HCT116 (cell line): ENCODE results near the gene CCDC39. TPM values are rescaled to one million over a fixed set of nuclear protein-coding genes. Genes with fewer than 3 reads are reported as not detected.

Experiments
- ATAC-seq: fragments of 200-7000 bp; cut with Tn5 transposase; 2 replicates; pipeline ENCODE4 v1.9.1; 2020; ENCODE audit warnings: mild to moderate bottlenecking, moderate library complexity
- BruUV-seq: library from RNA; stranded (reverse); fragments of 400-500 nt; replicated peaks from 2 replicates; lab custom pipeline; 2021; lab: Mats Ljungman, UMichigan
- CTCF ChIA-PET: fragments of 300-600 bp; sonication (Branson Sonifier 250); formaldehyde crosslinking; loops from one replicate; lab custom pipeline; 2021; ENCODE audit warnings: antibody characterized with exemption; lab: Charles Lee
- POLR2A ChIA-PET: fragments of 300-600, 350-600 bp; sonication (Branson Sonifier 250); formaldehyde crosslinking; loops from one replicate; lab custom pipeline; 2021; ENCODE audit warnings: antibody characterized with exemption; lab: Charles Lee
- RAD21 ChIA-PET, 2 experiments: fragments of 300-600 bp; sonication (Branson Sonifier 250); formaldehyde crosslinking; loops; one replicate each; lab custom pipeline; 2023; ENCODE audit warnings: low total read pairs in 2 of 2; ENCODE audit not compliant: uncharacterized antibody in 2 of 2, unreplicated experiment in 2 of 2, low non-redundant PET in 1 of 2; lab: Charles Lee
- DNase-seq: peaks from one replicate; pipeline ENCODE4 v3.0.0-alpha.2; 2010; ENCODE audit warnings: low read depth, low spot score
- H2AFZ ChIP-seq: fragments of 200-600 bp; shearing (Covaris generic), sonication (generic); 2 replicates; pipeline ENCODE4 v1.6.1; 2017; ENCODE audit warnings: low read depth, mixed run types, mixed read lengths, antibody characterized with exemption, low read length; ENCODE audit not compliant: poor library complexity, severe bottlenecking
- H3K27ac ChIP-seq: 2 replicates; pipeline ENCODE4 v1.5.1; 2012; ENCODE audit warnings: low read depth, low read length
- H3K27me3 ChIP-seq: fragments of 200-600 bp; sonication (generic); 2 replicates; pipeline ENCODE4 v1.6.1; 2016; ENCODE audit warnings: mixed run types, low read length, mixed read lengths; ENCODE audit not compliant: insufficient read depth
- H3K36me3 ChIP-seq, 2 experiments: fragments of 200-500 bp in 1 of 2; fragments of 200-600 bp in 1 of 2; sonication (Bioruptor generic) in 1 of 2; sonication (generic) in 1 of 2; 2 replicates each; pipeline versions ENCODE4 v1.5.1 to v1.6.1; 2014 to 2016; ENCODE audit warnings: low read length in 2 of 2, inconsistent platforms in 1 of 2, mixed read lengths in 1 of 2, mixed run types in 1 of 2; ENCODE audit not compliant: insufficient read depth in 2 of 2, control insufficient read depth in 1 of 2
- H3K4me1 ChIP-seq, 2 experiments: fragments of 200-600 bp in 1 of 2; sonication (generic) in 1 of 2; 2 replicates each; pipeline versions ENCODE4 v1.5.1 to v1.6.1; 2012 to 2017; ENCODE audit warnings: low read length in 2 of 2, inconsistent platforms in 1 of 2, mild to moderate bottlenecking in 1 of 2, mixed read lengths in 1 of 2, mixed run types in 1 of 2, moderate library complexity in 1 of 2; ENCODE audit not compliant: insufficient read depth in 2 of 2, control insufficient read depth in 1 of 2
- H3K4me2 ChIP-seq: fragments of 200-600 bp; sonication (generic); 2 replicates; pipeline ENCODE4 v1.6.1; 2017; ENCODE audit warnings: mixed run types, low read length, mixed read lengths
- H3K4me3 ChIP-seq, 2 experiments: fragments of 200-600 bp in 1 of 2; sonication (generic) in 1 of 2; replicated peaks in 1 of 2; 2 replicates each; pipeline ENCODE4 v1.5.1; 2011 to 2016; ENCODE audit warnings: low read length in 2 of 2, control low read depth in 1 of 2, low read depth in 1 of 2, mild to moderate bottlenecking in 1 of 2, mixed read lengths in 1 of 2, mixed run types in 1 of 2
- H3K79me2 ChIP-seq: fragments of 200-600 bp; sonication (generic); 2 replicates; pipeline ENCODE4 v1.6.1; 2017; ENCODE audit warnings: mild to moderate bottlenecking, mixed run types, low read length, moderate library complexity, mixed read lengths; ENCODE audit not compliant: insufficient read depth
- H3K9ac ChIP-seq: fragments of 200-600 bp; sonication (generic); 2 replicates; pipeline ENCODE4 v1.6.1; 2016; ENCODE audit warnings: low read length, mixed read lengths
- H3K9me2 ChIP-seq: fragments of 200-600 bp; sonication (generic), shearing (Covaris generic); 2 replicates; pipeline ENCODE4 v1.6.1; 2017; ENCODE audit warnings: mixed run types, mild to moderate bottlenecking, moderate library complexity; ENCODE audit not compliant: insufficient read depth
- H3K9me3 ChIP-seq, 2 experiments: fragments of 200-500 bp in 1 of 2; fragments of 200-600 bp in 1 of 2; sonication (Bioruptor generic) in 1 of 2; sonication (generic) in 1 of 2; 2 replicates each; pipeline ENCODE4 v1.6.1; 2014 to 2017; ENCODE audit warnings: low read length in 2 of 2, mixed read lengths in 2 of 2, inconsistent platforms in 1 of 2, low read depth in 1 of 2, mild to moderate bottlenecking in 1 of 2, mixed run types in 1 of 2, moderate library complexity in 1 of 2; ENCODE audit not compliant: control insufficient read depth in 1 of 2, insufficient read depth in 1 of 2
- H4K20me1 ChIP-seq: fragments of 200-600 bp; sonication (generic), shearing (Covaris generic); 2 replicates; pipeline ENCODE4 v1.6.1; 2017; ENCODE audit warnings: mixed run types, mild to moderate bottlenecking, moderate library complexity; ENCODE audit not compliant: insufficient read depth
- CBX3 ChIP-seq: IDR thresholded peaks from 2 replicates; pipeline ENCODE4 v1.6.1; 2012; ENCODE audit warnings: low read depth
- CEBPB ChIP-seq: IDR thresholded peaks from 2 replicates; pipeline ENCODE4 v1.6.1; 2012; ENCODE audit warnings: low read depth
- EGR1 ChIP-seq: IDR thresholded peaks from 2 replicates; pipeline ENCODE4 v1.6.1; 2012; ENCODE audit warnings: low read depth
- ELF1 ChIP-seq: IDR thresholded peaks from 2 replicates; pipeline ENCODE4 v1.6.1; 2012; ENCODE audit warnings: low read depth, borderline replicate concordance
- EZH2 ChIP-seq: fragments of 200-600 bp; sonication (generic); IDR thresholded peaks from 2 replicates; pipeline ENCODE4 v1.6.1; 2017; ENCODE audit warnings: antibody characterized with exemption, mixed run types
- JUND ChIP-seq: IDR thresholded peaks from 2 replicates; pipeline ENCODE4 v1.6.1; 2012
- MAX ChIP-seq: IDR thresholded peaks from 2 replicates; pipeline ENCODE4 v1.6.1; 2012
- POLR2A ChIP-seq: IDR thresholded peaks from 2 replicates; pipeline ENCODE4 v1.7.0; 2011; ENCODE audit warnings: borderline replicate concordance; ENCODE audit not compliant: insufficient read depth, insufficient read length; ENCODE audit errors: extremely low read depth
- POLR2AphosphoS5 ChIP-seq: IDR thresholded peaks from 2 replicates; pipeline ENCODE4 v1.6.1; 2011; ENCODE audit warnings: mild to moderate bottlenecking, low read depth, low read length, moderate library complexity
- SIN3A ChIP-seq: IDR thresholded peaks from 2 replicates; pipeline ENCODE4 v1.6.1; 2012; ENCODE audit warnings: low read depth
- SP1 ChIP-seq: IDR thresholded peaks from 2 replicates; pipeline ENCODE4 v1.6.1; 2012; ENCODE audit warnings: low read depth
- SRF ChIP-seq: IDR thresholded peaks from 2 replicates; pipeline ENCODE4 v1.6.1; 2012; ENCODE audit warnings: low read depth
- TCF7L2 ChIP-seq: IDR thresholded peaks from 2 replicates; pipeline ENCODE4 v1.7.0; 2011; ENCODE audit warnings: borderline replicate concordance, inconsistent platforms; ENCODE audit not compliant: insufficient read depth, insufficient read length; ENCODE audit errors: extremely low read depth
- YY1 ChIP-seq: IDR thresholded peaks from 2 replicates; pipeline ENCODE4 v1.6.1; 2011; ENCODE audit warnings: low read length, low read depth, moderate library complexity, mild to moderate bottlenecking; ENCODE audit not compliant: insufficient replicate concordance; ENCODE audit errors: extremely low read depth
- ZFX ChIP-seq: fragments of 450-650 bp; IDR thresholded peaks from 2 replicates; pipeline ENCODE4 v1.6.1; 2017
- ZNF274 ChIP-seq: fragments of 200-500 bp; sonication (Bioruptor generic); IDR thresholded peaks from 2 replicates; pipeline ENCODE4 v1.6.1; 2014; ENCODE audit warnings: mild to moderate bottlenecking, low read depth, low read length, inconsistent platforms
- intact Hi-C: fragments of 100-400 bp; cut with micrococcal nuclease; formaldehyde crosslinking; loops from 2 replicates; pipeline ENCODE4 v1.10.0; 2022
- total RNA-seq: library from RNA; stranded (reverse); gene quantifications from one replicate; pipeline ENCODE4 v1.2.1, GENCODE V29; 2021; ENCODE audit not compliant: unreplicated experiment
- TF ChIP-seq, protein P1 (sequence below): IDR thresholded peaks from 2 replicates; pipeline ENCODE4 v1.6.1; 2011; ENCODE audit warnings: mild to moderate bottlenecking, low read length, moderate library complexity; ENCODE audit not compliant: insufficient replicate concordance; ENCODE audit errors: extremely low read depth
- TF ChIP-seq, protein P2 (sequence below): IDR thresholded peaks from 2 replicates; pipeline ENCODE4 v1.6.1; 2012; ENCODE audit warnings: low read depth

CCDC39 gene
- total RNA-seq, 1 experiment from 2014 or later = not detected

- Histone ChIP-seq H3K79me2 (no peaks in the 10 kb centered on the region), H3K9me2 (no peaks in the 10 kb centered on the region), H2AFZ (no peak overlapping the region), H3K4me3 (no peak overlapping the region), H3K27ac (no peak overlapping the region), H3K4me1 (no peaks in the 10 kb centered on the region), H3K9ac (no peak overlapping the region), H3K4me2 (no peak overlapping the region), H3K9me3 (no peaks in the 10 kb centered on the region), H3K27me3 (peaks cover 2% of the 10 kb centered on the region; the same call in 1 of the 2 replicates), H3K36me3 (no peaks in the 10 kb centered on the region), H4K20me1 (no peaks in the 10 kb centered on the region)
- POLR2A ChIA-PET = no interaction called here
- ATAC-seq (no peak), DNase-seq (no peak)
- RAD21 ChIA-PET = no interaction called here
- CTCF ChIA-PET = no interaction called here
- intact Hi-C loops = no loop called here
- no TSS peak for BruUV-seq
- TF ChIP-seq SIN3A = no peak
- TF ChIP-seq YY1 = no peak
- TF ChIP-seq SRF = no peak
- no peak for TF ChIP-seq TCF7L2
- no peak for TF ChIP-seq CBX3
- TF ChIP-seq SP1 = no peak
- TF ChIP-seq POLR2A = no peak
- TF ChIP-seq ZNF274 = no peak
- TF ChIP-seq ELF1 = no peak
- no peak for TF ChIP-seq POLR2AphosphoS5
- TF ChIP-seq ZFX = no peak
- TF ChIP-seq, protein P1, sequence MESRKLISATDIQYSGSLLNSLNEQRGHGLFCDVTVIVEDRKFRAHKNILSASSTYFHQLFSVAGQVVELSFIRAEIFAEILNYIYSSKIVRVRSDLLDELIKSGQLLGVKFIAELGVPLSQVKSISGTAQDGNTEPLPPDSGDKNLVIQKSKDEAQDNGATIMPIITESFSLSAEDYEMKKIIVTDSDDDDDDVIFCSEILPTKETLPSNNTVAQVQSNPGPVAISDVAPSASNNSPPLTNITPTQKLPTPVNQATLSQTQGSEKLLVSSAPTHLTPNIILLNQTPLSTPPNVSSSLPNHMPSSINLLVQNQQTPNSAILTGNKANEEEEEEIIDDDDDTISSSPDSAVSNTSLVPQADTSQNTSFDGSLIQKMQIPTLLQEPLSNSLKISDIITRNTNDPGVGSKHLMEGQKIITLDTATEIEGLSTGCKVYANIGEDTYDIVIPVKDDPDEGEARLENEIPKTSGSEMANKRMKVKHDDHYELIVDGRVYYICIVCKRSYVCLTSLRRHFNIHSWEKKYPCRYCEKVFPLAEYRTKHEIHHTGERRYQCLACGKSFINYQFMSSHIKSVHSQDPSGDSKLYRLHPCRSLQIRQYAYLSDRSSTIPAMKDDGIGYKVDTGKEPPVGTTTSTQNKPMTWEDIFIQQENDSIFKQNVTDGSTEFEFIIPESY = no peak
- TF ChIP-seq, protein P2, sequence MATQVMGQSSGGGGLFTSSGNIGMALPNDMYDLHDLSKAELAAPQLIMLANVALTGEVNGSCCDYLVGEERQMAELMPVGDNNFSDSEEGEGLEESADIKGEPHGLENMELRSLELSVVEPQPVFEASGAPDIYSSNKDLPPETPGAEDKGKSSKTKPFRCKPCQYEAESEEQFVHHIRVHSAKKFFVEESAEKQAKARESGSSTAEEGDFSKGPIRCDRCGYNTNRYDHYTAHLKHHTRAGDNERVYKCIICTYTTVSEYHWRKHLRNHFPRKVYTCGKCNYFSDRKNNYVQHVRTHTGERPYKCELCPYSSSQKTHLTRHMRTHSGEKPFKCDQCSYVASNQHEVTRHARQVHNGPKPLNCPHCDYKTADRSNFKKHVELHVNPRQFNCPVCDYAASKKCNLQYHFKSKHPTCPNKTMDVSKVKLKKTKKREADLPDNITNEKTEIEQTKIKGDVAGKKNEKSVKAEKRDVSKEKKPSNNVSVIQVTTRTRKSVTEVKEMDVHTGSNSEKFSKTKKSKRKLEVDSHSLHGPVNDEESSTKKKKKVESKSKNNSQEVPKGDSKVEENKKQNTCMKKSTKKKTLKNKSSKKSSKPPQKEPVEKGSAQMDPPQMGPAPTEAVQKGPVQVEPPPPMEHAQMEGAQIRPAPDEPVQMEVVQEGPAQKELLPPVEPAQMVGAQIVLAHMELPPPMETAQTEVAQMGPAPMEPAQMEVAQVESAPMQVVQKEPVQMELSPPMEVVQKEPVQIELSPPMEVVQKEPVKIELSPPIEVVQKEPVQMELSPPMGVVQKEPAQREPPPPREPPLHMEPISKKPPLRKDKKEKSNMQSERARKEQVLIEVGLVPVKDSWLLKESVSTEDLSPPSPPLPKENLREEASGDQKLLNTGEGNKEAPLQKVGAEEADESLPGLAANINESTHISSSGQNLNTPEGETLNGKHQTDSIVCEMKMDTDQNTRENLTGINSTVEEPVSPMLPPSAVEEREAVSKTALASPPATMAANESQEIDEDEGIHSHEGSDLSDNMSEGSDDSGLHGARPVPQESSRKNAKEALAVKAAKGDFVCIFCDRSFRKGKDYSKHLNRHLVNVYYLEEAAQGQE = no peak
- TF ChIP-seq MAX = no peak
- no peak for TF ChIP-seq JUND
- no peak for TF ChIP-seq CEBPB
- TF ChIP-seq EZH2 = no peak
- no peak for TF ChIP-seq EGR1
Observed at GRCh38 chr3:180626844-180627243, 52.4 kb downstream of the CCDC39 start.
